Activated CD4-positive, alpha-beta T cell treated with anti-CD3 and anti-CD28 coated beads, Interleukin-2, amount 50 U/mL, for 24 hours (primary cell): ENCODE data around the gene FAM181B.

Experiments used
- DNase-seq, 2 donors: peaks; one replicate each; pipeline ENCODE4 v3.0.0-alpha.2; 2020; ENCODE audit warnings: low read depth in 1 of 2, low spot score in 1 of 2

The FAM181B gene

DNA sequence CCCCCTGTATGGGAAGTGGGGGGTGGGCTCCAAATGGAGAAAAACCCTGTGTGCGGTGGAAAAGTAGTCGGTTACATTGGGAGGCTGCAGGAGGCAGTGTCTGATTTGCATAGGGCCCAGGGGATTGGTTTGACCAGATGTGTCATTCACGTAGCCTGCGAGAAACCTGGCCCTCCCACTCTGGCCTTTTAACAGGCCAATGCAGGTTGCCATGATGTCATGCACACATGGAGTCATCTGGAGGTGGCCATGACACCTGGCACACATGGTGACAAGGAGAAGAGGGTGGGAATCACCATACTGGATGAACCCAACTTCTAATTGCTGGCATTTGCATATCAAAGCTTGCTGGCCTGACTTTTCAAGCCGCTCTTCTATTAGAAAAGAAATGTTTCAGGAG lies 50.6 kb downstream of the FAM181B start:
- no peak for DNase-seq

DNA sequence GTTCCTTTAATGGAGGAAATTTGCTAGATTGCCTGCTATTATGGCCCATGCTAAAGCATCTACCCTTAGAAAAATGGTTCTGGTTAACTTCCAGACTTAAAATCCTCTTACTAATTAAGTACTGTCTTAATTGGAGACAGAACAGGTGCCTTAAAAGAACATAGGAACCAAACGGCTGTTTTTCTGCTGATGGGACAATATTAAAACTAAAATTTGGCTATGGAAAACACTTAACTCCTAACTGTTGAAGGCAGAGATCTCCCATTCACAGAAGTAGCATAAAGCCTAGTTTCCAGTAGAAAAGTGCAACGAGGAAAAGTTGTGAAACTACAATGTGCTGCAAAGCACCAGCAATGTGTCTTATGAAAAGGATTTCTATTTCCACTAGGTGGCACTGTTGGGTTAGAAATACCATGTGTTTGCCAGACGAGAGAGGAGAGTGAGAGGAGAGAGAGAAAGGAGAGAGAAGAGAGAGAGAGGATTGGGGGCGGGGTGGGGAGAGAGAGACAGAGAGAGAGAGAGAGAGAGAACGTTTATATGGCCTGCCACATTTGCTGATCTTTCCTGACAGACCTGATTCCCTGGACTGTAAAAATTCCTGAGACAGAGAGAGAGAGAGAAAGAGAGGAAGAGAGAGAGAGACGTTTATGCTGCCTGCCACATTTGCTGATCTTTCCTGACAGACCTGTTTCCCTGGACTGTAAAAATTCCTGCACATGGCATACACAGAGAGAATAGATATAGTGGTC lies 51.5 kb downstream of the FAM181B start:
- DNase-seq: peak in 1 of 2 donors; percentile 23

DNA sequence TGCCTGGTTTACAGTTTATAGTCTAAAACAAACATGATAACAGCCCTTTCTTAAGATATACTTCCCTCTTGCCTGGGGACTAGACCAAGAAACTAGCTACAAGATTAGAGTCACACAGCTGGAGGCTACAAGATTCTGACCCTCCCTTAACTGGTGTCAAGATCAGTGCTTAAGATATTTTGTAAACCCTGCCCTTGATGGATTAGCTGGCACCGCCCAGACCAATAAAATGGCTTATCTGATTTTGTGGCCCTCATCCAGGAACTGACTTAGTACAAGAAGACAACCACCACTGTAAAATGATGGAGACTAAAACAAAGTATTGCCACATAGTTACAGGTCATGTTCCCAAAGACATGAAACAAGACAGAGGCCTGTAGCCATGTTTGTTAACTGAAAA lies 53.4 kb downstream of the FAM181B start:
- no peak for DNase-seq
